GM20000 (cell line): ENCODE results near the gene TRIM29.

Experiments used
- DNase-seq: peaks from one replicate; pipeline ENCODE4 v3.0.0; 2012; ENCODE audit warnings: low spot score
- CTCF ChIP-seq: IDR thresholded peaks from 2 replicates; pipeline ENCODE4 v1.5.1; 2012; ENCODE audit warnings: mild to moderate bottlenecking, control low read depth; ENCODE audit errors: extremely low read depth, missing control alignments

Gene TRIM29

GRCh38 chr11:120141768-120142423, 4.0 kb upstream of the TRIM29 start:
- TF ChIP-seq CTCF = no peak
- no peak for DNase-seq

GRCh38 chr11:120141113-120141767, 3.3 kb upstream of the TRIM29 start:
- no peak for TF ChIP-seq CTCF
- no peak for DNase-seq

- TF ChIP-seq CTCF = no peak
- DNase-seq = no peak
Measured at GRCh38 chr11:120139316-120140069, 1.6 kb upstream of the TRIM29 start.

- no peak for DNase-seq
- no peak for TF ChIP-seq CTCF
Measured at GRCh38 chr11:120137187-120137610, 714 bp downstream of the TRIM29 start.

- TF ChIP-seq CTCF = no peak
Measured at GRCh38 chr11:120136356-120136755, 1.6 kb downstream of the TRIM29 start.

GRCh38 chr11:120135838-120136237, 2.1 kb downstream of the TRIM29 start:
- no peak for DNase-seq
- TF ChIP-seq CTCF = no peak

More at GRCh38 chr11:120136356-120136755, 1.6 kb downstream of the TRIM29 start:
- DNase-seq = no peak

- TF ChIP-seq CTCF = no peak
Measured at GRCh38 chr11:120134931-120135228, 3.0 kb downstream of the TRIM29 start.

More at GRCh38 chr11:120134931-120135228, 3.0 kb downstream of the TRIM29 start:
- no peak for DNase-seq
